ENCODE measurements around the gene TMEM50B. TPM values are rescaled to one million over a fixed set of nuclear protein-coding genes. Genes with fewer than 3 reads are reported as not detected.
"Not testable (repeated sequence)": the region's sequence is repeated elsewhere in the genome, so short reads cannot be mapped to it uniquely, and the experiment has no call there.

Gene TMEM50B
- total RNA-seq, 1 experiment from 2014 or later = 18.9 TPM

DNA sequence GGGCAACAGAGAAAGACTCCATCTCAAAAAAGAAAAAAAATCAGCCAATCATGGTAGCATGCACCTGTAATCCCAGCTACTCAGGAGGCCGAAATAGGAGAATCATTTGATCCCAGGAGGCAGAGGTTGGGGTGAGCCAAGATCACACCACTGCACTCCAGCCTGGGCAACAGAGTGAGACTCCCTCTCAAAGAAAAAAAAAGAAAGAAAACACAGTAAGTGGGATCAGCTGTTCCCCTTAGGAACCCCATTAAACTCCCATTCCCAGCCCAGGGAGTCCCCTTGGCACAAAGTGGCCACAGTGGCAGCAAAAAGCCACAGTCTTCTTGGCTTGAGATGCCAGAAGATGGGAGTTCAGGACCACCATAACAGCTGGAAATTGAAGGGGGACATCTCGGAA is 9.1 kb downstream of the TMEM50B start:
- intact Hi-C loops (cut with micrococcal nuclease; ENCODE audit: unreplicated experiment) = no loop called here
- Histone ChIP-seq H3K4me1 (ENCODE audit: insufficient read depth, low read length, poor library complexity, severe bottlenecking) (no peaks in the 10 kb centered on the region), H3K27ac (ENCODE audit: low read depth, low read length, poor library complexity, severe bottlenecking) (no peak overlapping the region), H3K4me3 (ENCODE audit: low read depth, low read length, poor library complexity, severe bottlenecking) (no peak overlapping the region), H3K27me3 (replicated peaks; ENCODE audit: insufficient read depth, low read depth, low read length, poor library complexity) (no peaks in the 10 kb centered on the region), H3K36me3 (ENCODE audit: insufficient read depth, low read length, poor library complexity, severe bottlenecking) (no peaks in the 10 kb centered on the region), H3K9me3 (ENCODE audit: low read depth, low read length, poor library complexity, severe bottlenecking) (peaks cover 4% of the 10 kb centered on the region)
- DNase-seq (ENCODE audit: low spot score) = no peak
- POLR2A ChIA-PET (ENCODE audit: low non-redundant PET) = no interaction called here
- CTCF ChIA-PET = no interaction called here
- no TSS peak for BruUV-seq (replicated peaks)
- TF ChIP-seq EZH2 (IDR thresholded peaks at IDR 0.05; ENCODE audit: borderline replicate concordance, low read depth, low read length, poor library complexity, severe bottlenecking) = no peak
- TF ChIP-seq, protein P1, sequence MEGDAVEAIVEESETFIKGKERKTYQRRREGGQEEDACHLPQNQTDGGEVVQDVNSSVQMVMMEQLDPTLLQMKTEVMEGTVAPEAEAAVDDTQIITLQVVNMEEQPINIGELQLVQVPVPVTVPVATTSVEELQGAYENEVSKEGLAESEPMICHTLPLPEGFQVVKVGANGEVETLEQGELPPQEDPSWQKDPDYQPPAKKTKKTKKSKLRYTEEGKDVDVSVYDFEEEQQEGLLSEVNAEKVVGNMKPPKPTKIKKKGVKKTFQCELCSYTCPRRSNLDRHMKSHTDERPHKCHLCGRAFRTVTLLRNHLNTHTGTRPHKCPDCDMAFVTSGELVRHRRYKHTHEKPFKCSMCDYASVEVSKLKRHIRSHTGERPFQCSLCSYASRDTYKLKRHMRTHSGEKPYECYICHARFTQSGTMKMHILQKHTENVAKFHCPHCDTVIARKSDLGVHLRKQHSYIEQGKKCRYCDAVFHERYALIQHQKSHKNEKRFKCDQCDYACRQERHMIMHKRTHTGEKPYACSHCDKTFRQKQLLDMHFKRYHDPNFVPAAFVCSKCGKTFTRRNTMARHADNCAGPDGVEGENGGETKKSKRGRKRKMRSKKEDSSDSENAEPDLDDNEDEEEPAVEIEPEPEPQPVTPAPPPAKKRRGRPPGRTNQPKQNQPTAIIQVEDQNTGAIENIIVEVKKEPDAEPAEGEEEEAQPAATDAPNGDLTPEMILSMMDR (conservative IDR thresholded peaks at IDR 0.05; ENCODE audit: low read depth, low read length) = no peak

DNA sequence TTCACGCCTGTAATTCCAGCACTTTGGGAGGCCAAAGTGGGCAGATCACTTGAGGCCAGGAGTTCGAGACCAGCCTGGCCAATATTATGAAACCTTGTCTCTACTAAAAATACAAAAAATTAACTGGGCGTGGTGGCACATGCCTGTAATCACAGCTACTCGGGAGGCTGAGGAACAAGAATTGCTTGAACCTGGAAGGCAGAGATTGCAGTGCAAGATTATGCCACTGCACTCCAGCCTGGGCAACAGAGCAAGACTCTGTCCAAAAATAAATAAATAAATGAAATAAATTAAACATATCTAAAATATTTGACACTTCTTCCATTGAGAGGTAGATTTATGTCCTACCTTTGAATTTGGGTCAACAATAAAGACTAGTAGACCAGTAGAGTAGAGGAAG is 10.6 kb downstream of the TMEM50B start:
- H3K4me1 ChIP-seq (ENCODE audit: insufficient read depth, low read length, poor library complexity, severe bottlenecking); POLR2A ChIA-PET (ENCODE audit: low non-redundant PET); BruUV-seq (replicated peaks); intact Hi-C loops (cut with micrococcal nuclease; ENCODE audit: unreplicated experiment); H3K4me3 ChIP-seq (ENCODE audit: low read depth, low read length, poor library complexity, severe bottlenecking); H3K27ac ChIP-seq (ENCODE audit: low read depth, low read length, poor library complexity, severe bottlenecking); H3K36me3 ChIP-seq (ENCODE audit: insufficient read depth, low read length, poor library complexity, severe bottlenecking); DNase-seq (ENCODE audit: low spot score); H3K27me3 ChIP-seq (replicated peaks; ENCODE audit: insufficient read depth, low read depth, low read length, poor library complexity); CTCF ChIA-PET; H3K9me3 ChIP-seq (ENCODE audit: low read depth, low read length, poor library complexity, severe bottlenecking): not testable (repeated sequence)

DNA sequence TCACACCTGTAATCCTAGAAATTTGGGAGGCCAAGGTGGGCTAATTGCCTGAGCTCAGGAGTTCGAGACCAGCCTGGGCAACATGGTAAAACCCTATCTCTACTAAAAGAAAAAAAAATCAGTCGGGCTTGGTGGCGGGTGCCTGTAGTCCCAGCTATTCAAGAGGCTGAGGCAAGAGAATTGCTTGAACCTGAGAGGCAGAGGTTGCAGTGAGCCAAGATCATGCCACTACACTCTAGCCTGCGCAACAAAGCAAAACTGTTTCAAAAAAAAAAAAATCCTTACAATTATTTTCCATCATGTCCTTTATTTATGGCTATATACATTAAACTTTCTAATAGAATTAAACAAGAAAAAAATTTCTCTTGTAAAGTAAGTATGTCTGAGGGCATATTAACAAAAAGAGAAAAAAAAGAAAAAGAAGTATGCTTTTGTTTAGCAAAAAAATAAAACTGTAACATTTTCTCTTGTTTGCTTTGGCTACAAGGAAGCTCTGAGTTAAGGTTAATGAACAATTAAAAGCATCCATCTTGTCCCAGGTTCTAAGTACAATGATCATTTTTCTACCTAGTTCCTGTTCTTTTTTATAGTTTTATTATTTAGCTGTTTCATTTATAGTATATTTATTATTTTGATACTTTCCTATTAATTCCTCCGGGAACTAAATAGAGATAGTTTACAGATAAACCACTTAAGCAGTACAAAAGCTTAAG is 18.1 kb downstream of the TMEM50B start:
- intact Hi-C loops (cut with micrococcal nuclease; ENCODE audit: unreplicated experiment) = no loop called here
- no TSS peak for BruUV-seq (replicated peaks)
- ChIA-PET POLR2A (ENCODE audit: low non-redundant PET) (no interaction called here), CTCF (no interaction called here)
- H3K27ac ChIP-seq (ENCODE audit: low read depth, low read length, poor library complexity, severe bottlenecking) = no peak overlapping the region
- no peak overlapping the region for H3K4me3 ChIP-seq (ENCODE audit: low read depth, low read length, poor library complexity, severe bottlenecking)
- no peak for DNase-seq (ENCODE audit: low spot score)
- H3K4me1 ChIP-seq (ENCODE audit: insufficient read depth, low read length, poor library complexity, severe bottlenecking) = no peaks in the 10 kb centered on the region
- TF ChIP-seq EZH2 (IDR thresholded peaks at IDR 0.05; ENCODE audit: borderline replicate concordance, low read depth, low read length, poor library complexity, severe bottlenecking) = no peak
- TF ChIP-seq, protein P1 (conservative IDR thresholded peaks at IDR 0.05; ENCODE audit: low read depth, low read length) = no peak
- no peaks in the 10 kb centered on the region for H3K9me3 ChIP-seq (ENCODE audit: low read depth, low read length, poor library complexity, severe bottlenecking)
- H3K36me3 ChIP-seq (ENCODE audit: insufficient read depth, low read length, poor library complexity, severe bottlenecking) = no peaks in the 10 kb centered on the region
- H3K27me3 ChIP-seq (replicated peaks; ENCODE audit: insufficient read depth, low read depth, low read length, poor library complexity) = no peaks in the 10 kb centered on the region

DNA sequence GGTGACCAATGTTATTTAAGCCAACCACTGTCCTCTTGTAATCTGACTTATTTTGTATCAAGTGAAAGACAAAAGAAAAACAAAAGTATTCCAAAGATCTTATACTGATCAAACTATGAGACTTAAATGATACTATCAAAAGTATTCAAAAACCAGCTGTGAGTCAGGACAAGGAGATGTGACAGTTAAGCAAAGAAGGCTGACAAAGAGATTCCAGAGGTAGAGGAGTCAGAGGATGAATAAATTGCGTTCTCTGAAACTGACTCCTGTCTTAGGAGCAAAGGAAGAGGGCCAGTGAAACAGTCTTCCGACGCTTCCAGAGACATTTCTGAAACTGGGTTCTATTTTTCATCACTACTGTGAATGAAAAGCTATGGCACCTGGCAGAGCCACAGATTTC is 20.9 kb downstream of the TMEM50B start:
- Histone ChIP-seq H3K4me3 (ENCODE audit: low read depth, low read length, poor library complexity, severe bottlenecking) (no peak overlapping the region), H3K4me1 (ENCODE audit: insufficient read depth, low read length, poor library complexity, severe bottlenecking) (no peaks in the 10 kb centered on the region), H3K36me3 (ENCODE audit: insufficient read depth, low read length, poor library complexity, severe bottlenecking) (peaks cover 4% of the 10 kb centered on the region), H3K27ac (ENCODE audit: low read depth, low read length, poor library complexity, severe bottlenecking) (no peak overlapping the region), H3K27me3 (replicated peaks; ENCODE audit: insufficient read depth, low read depth, low read length, poor library complexity) (no peaks in the 10 kb centered on the region), H3K9me3 (ENCODE audit: low read depth, low read length, poor library complexity, severe bottlenecking) (no peaks in the 10 kb centered on the region)
- intact Hi-C loops (cut with micrococcal nuclease; ENCODE audit: unreplicated experiment) = no loop called here
- no peak for DNase-seq (ENCODE audit: low spot score)
- TF ChIP-seq EZH2 (IDR thresholded peaks at IDR 0.05; ENCODE audit: borderline replicate concordance, low read depth, low read length, poor library complexity, severe bottlenecking) = no peak
- TF ChIP-seq, protein P1 (conservative IDR thresholded peaks at IDR 0.05; ENCODE audit: low read depth, low read length) = no peak
- ChIA-PET POLR2A (ENCODE audit: low non-redundant PET) (no interaction called here), CTCF (no interaction called here)
- no TSS peak for BruUV-seq (replicated peaks)

Measured in A673 (cell line).